Hepatocyte (in vitro differentiated cells): ENCODE measurements around the gene TXNRD2.

Experiments
- EZH2 ChIP-seq: fragments of 200-600 bp; sonication (generic); IDR thresholded peaks from 2 replicates; pipeline ENCODE4 v1.6.1; 2016; ENCODE audit warnings: antibody characterized with exemption, mild to moderate bottlenecking, borderline replicate concordance
- EZH2phosphoT487 ChIP-seq: fragments of 200-600 bp; sonication (generic); IDR thresholded peaks from one replicate; pipeline ENCODE4 v1.6.1; 2018; ENCODE audit warnings: antibody characterized with exemption, mild to moderate bottlenecking, low read depth, moderate library complexity; ENCODE audit not compliant: unreplicated experiment, severe bottlenecking
- TF ChIP-seq, protein P1 (sequence below): fragments of 200-600 bp; sonication (generic); IDR thresholded peaks from 2 replicates; pipeline ENCODE4 v1.5.1; 2016; ENCODE audit warnings: antibody characterized with exemption, mild to moderate bottlenecking; ENCODE audit not compliant: poor library complexity

DNA sequence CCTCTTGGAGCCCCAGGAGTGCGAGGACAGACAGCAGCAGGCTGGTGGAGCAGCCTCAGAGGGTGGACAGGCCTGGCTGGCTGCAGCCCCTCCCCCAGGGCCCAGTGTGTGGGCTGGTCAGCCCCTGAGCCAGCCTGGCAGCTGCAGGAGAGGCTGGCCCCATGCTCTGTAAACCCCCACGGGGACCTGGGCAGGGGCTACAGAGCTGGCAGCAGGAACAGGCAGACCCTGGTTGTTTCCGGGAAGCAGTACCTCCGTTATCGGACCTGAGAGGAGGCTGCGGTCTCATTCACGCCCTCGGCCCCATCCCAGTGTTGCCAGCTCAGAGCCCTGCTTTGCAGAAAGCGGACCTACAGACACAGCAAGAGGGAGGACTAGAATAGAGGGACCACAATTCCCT, 38.6 kb downstream of the TXNRD2 start:
- TF ChIP-seq, protein P1, sequence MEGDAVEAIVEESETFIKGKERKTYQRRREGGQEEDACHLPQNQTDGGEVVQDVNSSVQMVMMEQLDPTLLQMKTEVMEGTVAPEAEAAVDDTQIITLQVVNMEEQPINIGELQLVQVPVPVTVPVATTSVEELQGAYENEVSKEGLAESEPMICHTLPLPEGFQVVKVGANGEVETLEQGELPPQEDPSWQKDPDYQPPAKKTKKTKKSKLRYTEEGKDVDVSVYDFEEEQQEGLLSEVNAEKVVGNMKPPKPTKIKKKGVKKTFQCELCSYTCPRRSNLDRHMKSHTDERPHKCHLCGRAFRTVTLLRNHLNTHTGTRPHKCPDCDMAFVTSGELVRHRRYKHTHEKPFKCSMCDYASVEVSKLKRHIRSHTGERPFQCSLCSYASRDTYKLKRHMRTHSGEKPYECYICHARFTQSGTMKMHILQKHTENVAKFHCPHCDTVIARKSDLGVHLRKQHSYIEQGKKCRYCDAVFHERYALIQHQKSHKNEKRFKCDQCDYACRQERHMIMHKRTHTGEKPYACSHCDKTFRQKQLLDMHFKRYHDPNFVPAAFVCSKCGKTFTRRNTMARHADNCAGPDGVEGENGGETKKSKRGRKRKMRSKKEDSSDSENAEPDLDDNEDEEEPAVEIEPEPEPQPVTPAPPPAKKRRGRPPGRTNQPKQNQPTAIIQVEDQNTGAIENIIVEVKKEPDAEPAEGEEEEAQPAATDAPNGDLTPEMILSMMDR: no peak
- no peak for TF ChIP-seq EZH2
- no peak for TF ChIP-seq EZH2phosphoT487
